SK-N-SH (cell line): ENCODE results near the gene L3MBTL2. TPM values are rescaled to one million over a fixed set of nuclear protein-coding genes. Genes with fewer than 3 reads are reported as not detected.

Experiments used
- CTCF ChIA-PET: fragments of 300-600, 350-600 bp; formaldehyde crosslinking; extraction: SDS; loops from one replicate; lab custom pipeline; 2021; lab: Yijun Ruan, JAX
- POLR2A ChIA-PET: fragments of 350-600 bp; sonication (Branson Sonifier 250); formaldehyde crosslinking; extraction: SDS; loops from one replicate; lab custom pipeline; 2020; ENCODE audit warnings: antibody characterized with exemption, inconsistent platforms; lab: Yijun Ruan, JAX
- DNase-seq: peaks from one replicate; pipeline ENCODE4 v3.0.0; 2012
- H2AFZ ChIP-seq: fragments of 200-600 bp; sonication (generic); 2 replicates; pipeline ENCODE4 v1.8.1; 2016; ENCODE audit warnings: antibody characterized with exemption, mild to moderate bottlenecking, low read depth
- H3F3A ChIP-seq: fragments of 200-600 bp; sonication (generic); replicated peaks from 2 replicates; pipeline ENCODE3; 2016; ENCODE audit warnings: antibody characterized with exemption, mild to moderate bottlenecking; ENCODE audit not compliant: insufficient read depth
- H3K27ac ChIP-seq, 2 experiments: fragments of 200-500 bp in 1 of 2; fragments of 200-600 bp in 1 of 2; sonication (Bioruptor generic) in 1 of 2; sonication (generic), shearing (Covaris generic) in 1 of 2; 2 replicates each; pipeline versions ENCODE4 v1.5.1 to v1.6.1; 2014 to 2016; ENCODE audit warnings: low read depth in 2 of 2, inconsistent platforms in 1 of 2, low read length in 1 of 2, mild to moderate bottlenecking in 1 of 2, mixed read lengths in 1 of 2
- H3K27me3 ChIP-seq: fragments of 200-600 bp; sonication (generic), shearing (Covaris generic); 2 replicates; pipeline ENCODE4 v1.6.1; 2016; ENCODE audit warnings: mixed run types; ENCODE audit not compliant: insufficient read depth
- H3K36me3 ChIP-seq, 2 experiments: fragments of 200-500 bp in 1 of 2; fragments of 200-600 bp in 1 of 2; sonication (Bioruptor generic) in 1 of 2; sonication (generic) in 1 of 2; replicated peaks in 1 of 2; 2 replicates each; pipeline versions ENCODE3 to v1.5.1; 2014 to 2016; ENCODE audit warnings: low read length in 1 of 2, mild to moderate bottlenecking in 1 of 2; ENCODE audit not compliant: insufficient read depth in 2 of 2, control insufficient read depth in 1 of 2
- H3K4me1 ChIP-seq, 2 experiments: fragments of 200-500 bp in 1 of 2; fragments of 200-600 bp in 1 of 2; sonication (Bioruptor generic) in 1 of 2; sonication (generic), shearing (Covaris generic) in 1 of 2; 2 replicates each; pipeline versions ENCODE4 v1.5.1 to v1.6.1; 2014 to 2016; ENCODE audit warnings: low read depth in 1 of 2, low read length in 1 of 2, mixed run types in 1 of 2; ENCODE audit not compliant: insufficient read depth in 2 of 2, control insufficient read depth in 1 of 2
- H3K4me2 ChIP-seq: fragments of 200-600 bp; sonication (generic), shearing (Covaris generic); 2 replicates; pipeline ENCODE4 v1.6.1; 2017; ENCODE audit warnings: mixed run types
- H3K4me3 ChIP-seq, 2 experiments: fragments of 200-500 bp in 1 of 2; fragments of 200-600 bp in 1 of 2; sonication (Bioruptor generic) in 1 of 2; sonication (generic), shearing (Covaris generic) in 1 of 2; 2 replicates each; pipeline versions ENCODE4 v1.5.1 to v1.8.1; 2014 to 2016; ENCODE audit warnings: low read depth in 2 of 2, inconsistent platforms in 1 of 2, low read length in 1 of 2, mild to moderate bottlenecking in 1 of 2, mixed read lengths in 1 of 2, moderate library complexity in 1 of 2
- H3K79me2 ChIP-seq: fragments of 200-600 bp; sonication (generic); 2 replicates; pipeline ENCODE4 v1.8.1; 2017; ENCODE audit warnings: mild to moderate bottlenecking; ENCODE audit not compliant: insufficient read depth
- H3K9ac ChIP-seq: fragments of 200-600 bp; sonication (generic); 2 replicates; pipeline ENCODE4 v1.6.1; 2017; ENCODE audit warnings: mixed run types
- H3K9me2 ChIP-seq: fragments of 200-600 bp; sonication (generic); 2 replicates; pipeline ENCODE4 v1.6.1; 2017; ENCODE audit warnings: mixed run types
- H3K9me3 ChIP-seq: fragments of 200-600 bp; sonication (generic); 2 replicates; pipeline ENCODE4 v1.6.1; 2017; ENCODE audit warnings: mixed run types, mild to moderate bottlenecking, moderate library complexity
- H4K20me1 ChIP-seq: fragments of 200-600 bp; sonication (generic); 2 replicates; pipeline ENCODE4 v1.6.1; 2017; ENCODE audit warnings: mild to moderate bottlenecking, mixed run types; ENCODE audit not compliant: insufficient read depth
- EP300 ChIP-seq, 2 experiments: IDR thresholded peaks; 2 replicates each; pipeline versions ENCODE4 v1.4.0 to v1.6.1; 2012; ENCODE audit warnings: borderline replicate concordance in 1 of 2, low read depth in 1 of 2, low read length in 1 of 2
- EZH2phosphoT487 ChIP-seq: fragments of 200-600 bp; sonication (generic); IDR thresholded peaks from 2 replicates; pipeline ENCODE4 v1.6.1; 2017; ENCODE audit warnings: low read depth, mixed run types, mild to moderate bottlenecking, antibody characterized with exemption, moderate library complexity, borderline replicate concordance
- GATA2 ChIP-seq: sonication (generic); formaldehyde crosslinking; IDR thresholded peaks from 2 replicates; pipeline ENCODE4 v1.5.0; 2020; ENCODE audit warnings: mild to moderate bottlenecking, missing genetic modification reagents
- MEF2A ChIP-seq: IDR thresholded peaks from 2 replicates; pipeline ENCODE4 v1.4.0; 2012; ENCODE audit warnings: low read depth, borderline replicate concordance
- MXI1 ChIP-seq: IDR thresholded peaks from 2 replicates; pipeline ENCODE4 v1.6.1; 2012; ENCODE audit warnings: mild to moderate bottlenecking, low read depth, low read length, improper control_type of control experiment
- NFIC ChIP-seq: IDR thresholded peaks from 2 replicates; pipeline ENCODE4 v1.4.0; 2012; ENCODE audit warnings: borderline replicate concordance
- NRF1 ChIP-seq: IDR thresholded peaks from 2 replicates; pipeline ENCODE4 v1.6.1; 2012; ENCODE audit warnings: low read depth, mild to moderate bottlenecking, low read length
- RCOR1 ChIP-seq: fragments of 150-350 bp; IDR thresholded peaks from 2 replicates; pipeline ENCODE4 v1.6.1; 2017; ENCODE audit warnings: antibody characterized with exemption, low read length
- RXRA ChIP-seq: IDR thresholded peaks from 2 replicates; pipeline ENCODE4 v1.4.0; 2012; ENCODE audit warnings: low read depth, mild to moderate bottlenecking, borderline replicate concordance
- SIN3A ChIP-seq: IDR thresholded peaks from 2 replicates; pipeline ENCODE4 v1.6.1; 2012; ENCODE audit warnings: low read depth, mild to moderate bottlenecking, low read length, moderate library complexity, borderline replicate concordance
- TEAD4 ChIP-seq: IDR thresholded peaks from 2 replicates; pipeline ENCODE4 v1.4.0; 2012; ENCODE audit warnings: mild to moderate bottlenecking, borderline replicate concordance; ENCODE audit not compliant: insufficient read depth
- whole genome bisulfite sequencing: methylation state at CpG from one replicate; pipeline ENCODE4 v1.1.6; 2017; ENCODE audit warnings: low lambda C conversion rate; 5-methylcytosine and 5-hydroxymethylcytosine counted together
- polyA plus RNA-seq, 3 experiments: library from polyadenylated mRNA; depleted of rRNA; stranded (reverse); fragments of >200 nt; gene quantifications; 2 replicates each; pipeline ENCODE4 v1.2.3, GENCODE V29; 2012
- TF ChIP-seq, protein P1 (sequence below): fragments of 200-600 bp; sonication (generic); IDR thresholded peaks from 2 replicates; pipeline ENCODE4 v1.6.1; 2017; ENCODE audit warnings: antibody characterized with exemption, mild to moderate bottlenecking, moderate library complexity
- TF ChIP-seq, protein P2 (sequence below): fragments of 150-350 bp; IDR thresholded peaks from 2 replicates; pipeline ENCODE4 v1.6.1; 2016; ENCODE audit warnings: mild to moderate bottlenecking, low read depth, low read length

The L3MBTL2 gene
- polyA plus RNA-seq, 1 of the 3 experiments (the other 2 are of a cell fraction): 13.3 TPM

DNA sequence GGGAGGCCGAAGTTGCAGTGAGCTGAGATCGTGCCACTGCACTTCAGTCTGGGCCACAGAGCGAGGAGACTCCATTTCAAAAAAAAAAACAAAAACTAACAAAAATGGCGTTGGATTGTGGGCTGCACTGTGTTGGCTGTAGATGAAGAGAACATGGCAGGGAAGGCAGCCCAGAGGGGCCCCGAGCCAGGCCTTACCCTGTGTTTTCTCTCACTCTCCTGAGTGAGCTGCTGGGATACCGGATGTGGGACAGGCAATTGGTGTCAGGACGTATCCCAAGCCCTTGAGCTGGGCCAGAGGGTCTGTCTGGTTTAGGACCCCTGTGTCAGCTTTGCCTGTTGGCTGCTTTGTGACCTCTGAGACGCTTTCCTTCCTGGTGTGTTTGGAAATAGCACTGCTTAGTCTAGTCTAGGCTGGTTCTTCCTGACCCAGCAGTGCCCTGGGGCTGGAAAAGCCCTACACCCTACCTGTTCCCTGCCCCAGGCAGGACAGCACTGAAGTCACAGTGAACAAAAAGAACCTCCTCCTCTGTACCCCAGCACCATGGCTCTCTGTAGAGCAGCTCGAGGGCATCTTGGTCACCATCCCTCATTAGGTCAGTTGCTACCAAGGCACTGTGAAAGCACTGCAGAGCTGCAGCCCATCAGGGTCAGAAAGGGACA, 17.9 kb downstream of the L3MBTL2 start:
- POLR2A ChIA-PET: interaction anchor here (0.5 kb wide), 1 partner anchor 21 kb away, joined by 5 read pairs; no protein-coding TSS in a partner anchor

DNA sequence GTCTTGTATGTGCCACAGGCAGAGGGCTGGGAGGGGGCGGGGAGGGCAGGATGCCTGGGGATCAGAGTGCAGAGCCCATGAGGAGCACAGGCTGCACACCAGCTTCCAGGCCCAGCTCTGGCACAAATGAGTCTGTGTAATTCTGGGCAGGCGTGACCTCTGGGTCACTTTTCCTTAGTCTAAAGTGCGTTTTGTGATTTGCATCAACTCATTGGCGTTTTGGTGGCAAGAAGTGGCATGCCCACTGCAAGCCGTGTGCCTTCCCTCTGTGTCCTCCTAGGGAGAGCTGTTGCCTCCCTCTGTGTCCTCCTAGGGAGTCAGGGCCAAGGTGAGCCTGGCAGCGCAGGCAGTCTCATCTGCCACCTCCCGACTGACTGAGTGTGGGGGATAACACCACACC, 18.4 kb downstream of the L3MBTL2 start:
- Histone ChIP-seq H3K9me2 (no peaks in the 10 kb centered on the region), H3K4me1 (no peaks in the 10 kb centered on the region), H4K20me1 (no peaks in the 10 kb centered on the region), H3K4me2 (no peak overlapping the region), H3K27ac (no peak overlapping the region), H2AFZ (no peak overlapping the region), H3K79me2 (no peaks in the 10 kb centered on the region), H3K9me3 (no peaks in the 10 kb centered on the region), H3K36me3 (peaks cover 0 to 2% of the 10 kb centered on the region in 2 experiments), H3K4me3 (no peak overlapping the region), H3K9ac (no peak overlapping the region), H3K27me3 (no peaks in the 10 kb centered on the region), H3F3A (no peaks in the 10 kb centered on the region)
- no peak for DNase-seq
- 83% methylated on average over 2 of the region's 7 CpGs for WGBS
- POLR2A ChIA-PET: interaction anchor here (0.5 kb wide), 1 partner anchor 20 kb away, joined by 5 read pairs; no protein-coding TSS in a partner anchor
- CTCF ChIA-PET: no interaction called here
- TF ChIP-seq TEAD4 (no peak), NRF1 (no peak), EZH2phosphoT487 (no peak), EP300 (IDR thresholded peaks at IDR 0.05; ENCODE audit: borderline replicate concordance in 1 of 2, low read depth in 1 of 2, low read length in 1 of 2) (no peak), RCOR1 (no peak), RXRA (no peak), NFIC (no peak), GATA2 (no peak), MEF2A (no peak)
- TF ChIP-seq, protein P1, sequence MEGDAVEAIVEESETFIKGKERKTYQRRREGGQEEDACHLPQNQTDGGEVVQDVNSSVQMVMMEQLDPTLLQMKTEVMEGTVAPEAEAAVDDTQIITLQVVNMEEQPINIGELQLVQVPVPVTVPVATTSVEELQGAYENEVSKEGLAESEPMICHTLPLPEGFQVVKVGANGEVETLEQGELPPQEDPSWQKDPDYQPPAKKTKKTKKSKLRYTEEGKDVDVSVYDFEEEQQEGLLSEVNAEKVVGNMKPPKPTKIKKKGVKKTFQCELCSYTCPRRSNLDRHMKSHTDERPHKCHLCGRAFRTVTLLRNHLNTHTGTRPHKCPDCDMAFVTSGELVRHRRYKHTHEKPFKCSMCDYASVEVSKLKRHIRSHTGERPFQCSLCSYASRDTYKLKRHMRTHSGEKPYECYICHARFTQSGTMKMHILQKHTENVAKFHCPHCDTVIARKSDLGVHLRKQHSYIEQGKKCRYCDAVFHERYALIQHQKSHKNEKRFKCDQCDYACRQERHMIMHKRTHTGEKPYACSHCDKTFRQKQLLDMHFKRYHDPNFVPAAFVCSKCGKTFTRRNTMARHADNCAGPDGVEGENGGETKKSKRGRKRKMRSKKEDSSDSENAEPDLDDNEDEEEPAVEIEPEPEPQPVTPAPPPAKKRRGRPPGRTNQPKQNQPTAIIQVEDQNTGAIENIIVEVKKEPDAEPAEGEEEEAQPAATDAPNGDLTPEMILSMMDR: no peak

More for the DNA sequence above, 17.9 kb downstream of the L3MBTL2 start:
- Histone ChIP-seq H3K4me2 (no peak overlapping the region), H3K9ac (no peak overlapping the region), H3K27me3 (no peaks in the 10 kb centered on the region), H3K9me2 (no peaks in the 10 kb centered on the region), H4K20me1 (no peaks in the 10 kb centered on the region), H3K4me3 (no peak overlapping the region), H3K9me3 (no peaks in the 10 kb centered on the region), H3K79me2 (no peaks in the 10 kb centered on the region), H2AFZ (no peak overlapping the region), H3K27ac (no peak overlapping the region), H3K36me3 (peaks cover 0 to 2% of the 10 kb centered on the region in 2 experiments), H3K4me1 (no peaks in the 10 kb centered on the region), H3F3A (no peaks in the 10 kb centered on the region)
- CTCF ChIA-PET: no interaction called here
- WGBS: 88% methylated on average over 7 of the region's 9 CpGs
- no peak for DNase-seq
- TF ChIP-seq, protein P2, sequence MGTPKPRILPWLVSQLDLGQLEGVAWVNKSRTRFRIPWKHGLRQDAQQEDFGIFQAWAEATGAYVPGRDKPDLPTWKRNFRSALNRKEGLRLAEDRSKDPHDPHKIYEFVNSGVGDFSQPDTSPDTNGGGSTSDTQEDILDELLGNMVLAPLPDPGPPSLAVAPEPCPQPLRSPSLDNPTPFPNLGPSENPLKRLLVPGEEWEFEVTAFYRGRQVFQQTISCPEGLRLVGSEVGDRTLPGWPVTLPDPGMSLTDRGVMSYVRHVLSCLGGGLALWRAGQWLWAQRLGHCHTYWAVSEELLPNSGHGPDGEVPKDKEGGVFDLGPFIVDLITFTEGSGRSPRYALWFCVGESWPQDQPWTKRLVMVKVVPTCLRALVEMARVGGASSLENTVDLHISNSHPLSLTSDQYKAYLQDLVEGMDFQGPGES: no peak
- TF ChIP-seq SIN3A: no peak
- TF ChIP-seq MXI1: no peak
- TF ChIP-seq, protein P1: no peak
